Breast epithelium (tissue), 4 donors: ENCODE measurements around the gene XKR7. TPM values are rescaled to one million over a fixed set of nuclear protein-coding genes. Genes with fewer than 3 reads are reported as not detected.
"Not testable (repeated sequence)": the region's sequence is repeated elsewhere in the genome, so short reads cannot be mapped to it uniquely, and the experiment has no call there.

ENCODE experiments used
- DNase-seq, 2 donors: peaks; one replicate each; pipeline ENCODE4 v3.0.0-alpha.2; 2019; ENCODE audit warnings: low spot score in 2 of 2
- H3K27ac ChIP-seq, 2 donors: fragments of 200-600 bp; sonication (generic) in 1 of 2; one replicate each; pipeline ENCODE4 v1.5.1; 2016 to 2019; ENCODE audit warnings: mild to moderate bottlenecking in 1 of 2
- H3K27me3 ChIP-seq, 2 donors: fragments of 200-600 bp; sonication (generic) in 1 of 2; one replicate each; pipeline versions ENCODE4 v1.5.1 to v1.6.0; 2017 to 2019; ENCODE audit warnings: control low read depth in 1 of 2, mild to moderate bottlenecking in 1 of 2
- H3K36me3 ChIP-seq: fragments of 200-600 bp; one replicate; pipeline ENCODE4 v1.5.1; 2019
- H3K4me1 ChIP-seq, 2 donors: fragments of 200-600 bp; sonication (generic); one replicate each; pipeline ENCODE4 v1.5.1; 2016 to 2019; ENCODE audit warnings: control low read depth in 1 of 2
- H3K4me3 ChIP-seq, 3 donors: fragments of 200-600 bp; sonication (generic); 1 replicate in 2 of 3; 2 replicates in 1 of 3; pipeline ENCODE4 v1.5.1; 2016 to 2019; ENCODE audit warnings: mild to moderate bottlenecking in 3 of 3, moderate library complexity in 2 of 3
- H3K9me3 ChIP-seq, 2 donors: fragments of 200-600 bp; sonication (generic) in 1 of 2; one replicate each; pipeline ENCODE4 v1.5.1; 2016 to 2019; ENCODE audit warnings: control low read depth in 1 of 2
- POLR2A ChIP-seq: fragments of 450-650 bp; IDR thresholded peaks from one replicate; pipeline ENCODE4 v1.6.1; 2016; ENCODE audit warnings: antibody characterized with exemption, mild to moderate bottlenecking, moderate library complexity
- POLR2AphosphoS5 ChIP-seq, 3 donors: sonication (generic); formaldehyde crosslinking; IDR thresholded peaks; one replicate each; pipeline ENCODE4 v1.6.1; 2017; ENCODE audit warnings: antibody characterized with exemption in 3 of 3
- intact Hi-C: fragments of 100-400 bp; cut with DNase I; formaldehyde crosslinking; loops from one replicate; pipeline ENCODE4 v1.15.1; 2023; ENCODE audit warnings: low total_unique reads
- total RNA-seq, 3 donors: library from RNA; depleted of rRNA; stranded (reverse); fragments of >200 nt; gene quantifications; one replicate each; pipeline ENCODE4 v1.1.0, GENCODE V29; 2016
- TF ChIP-seq, protein P1 (sequence below), 3 donors: fragments of 450-650 bp; IDR thresholded peaks; one replicate each; pipeline ENCODE4 v1.5.1; 2016 to 2017; ENCODE audit warnings: antibody characterized with exemption in 3 of 3, mild to moderate bottlenecking in 3 of 3, moderate library complexity in 3 of 3

The XKR7 gene, protein sequence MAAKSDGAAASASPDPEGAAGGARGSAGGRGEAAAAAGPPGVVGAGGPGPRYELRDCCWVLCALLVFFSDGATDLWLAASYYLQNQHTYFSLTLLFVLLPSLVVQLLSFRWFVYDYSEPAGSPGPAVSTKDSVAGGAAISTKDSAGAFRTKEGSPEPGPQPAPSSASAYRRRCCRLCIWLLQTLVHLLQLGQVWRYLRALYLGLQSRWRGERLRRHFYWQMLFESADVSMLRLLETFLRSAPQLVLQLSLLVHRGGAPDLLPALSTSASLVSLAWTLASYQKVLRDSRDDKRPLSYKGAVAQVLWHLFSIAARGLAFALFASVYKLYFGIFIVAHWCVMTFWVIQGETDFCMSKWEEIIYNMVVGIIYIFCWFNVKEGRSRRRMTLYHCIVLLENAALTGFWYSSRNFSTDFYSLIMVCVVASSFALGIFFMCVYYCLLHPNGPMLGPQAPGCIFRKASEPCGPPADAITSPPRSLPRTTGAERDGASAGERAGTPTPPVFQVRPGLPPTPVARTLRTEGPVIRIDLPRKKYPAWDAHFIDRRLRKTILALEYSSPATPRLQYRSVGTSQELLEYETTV
- not detected for total RNA-seq

GRCh38 chr20:31967830-31968249 lies at the start of gene XKR7:
Gene XKR7, plus strand, starts transcription at chr20:31968151. Its CDS starts 25 bp downstream, at chr20:31968176.
- Histone ChIP-seq H3K9me3 (no peaks in the 10 kb centered on the region), H3K27me3 (peaks cover 0 to 57% of the 10 kb centered on the region in 2 donors), H3K4me3 (peak within 1 kb of the TSS in 2 of 3 donors; percentile 6 to 40), H3K27ac (no peak within 1 kb of the TSS), H3K4me1 (no peaks in the 10 kb centered on the region), H3K36me3 (no peaks in the 10 kb centered on the region)
- no peak for TF ChIP-seq POLR2A
- TF ChIP-seq, protein P1, sequence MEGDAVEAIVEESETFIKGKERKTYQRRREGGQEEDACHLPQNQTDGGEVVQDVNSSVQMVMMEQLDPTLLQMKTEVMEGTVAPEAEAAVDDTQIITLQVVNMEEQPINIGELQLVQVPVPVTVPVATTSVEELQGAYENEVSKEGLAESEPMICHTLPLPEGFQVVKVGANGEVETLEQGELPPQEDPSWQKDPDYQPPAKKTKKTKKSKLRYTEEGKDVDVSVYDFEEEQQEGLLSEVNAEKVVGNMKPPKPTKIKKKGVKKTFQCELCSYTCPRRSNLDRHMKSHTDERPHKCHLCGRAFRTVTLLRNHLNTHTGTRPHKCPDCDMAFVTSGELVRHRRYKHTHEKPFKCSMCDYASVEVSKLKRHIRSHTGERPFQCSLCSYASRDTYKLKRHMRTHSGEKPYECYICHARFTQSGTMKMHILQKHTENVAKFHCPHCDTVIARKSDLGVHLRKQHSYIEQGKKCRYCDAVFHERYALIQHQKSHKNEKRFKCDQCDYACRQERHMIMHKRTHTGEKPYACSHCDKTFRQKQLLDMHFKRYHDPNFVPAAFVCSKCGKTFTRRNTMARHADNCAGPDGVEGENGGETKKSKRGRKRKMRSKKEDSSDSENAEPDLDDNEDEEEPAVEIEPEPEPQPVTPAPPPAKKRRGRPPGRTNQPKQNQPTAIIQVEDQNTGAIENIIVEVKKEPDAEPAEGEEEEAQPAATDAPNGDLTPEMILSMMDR (IDR thresholded peaks at IDR 0.05): no peak
- no peak for TF ChIP-seq POLR2AphosphoS5 (IDR thresholded peaks at IDR 0.05)
- intact Hi-C loops: no loop called here
- DNase-seq: no peak

DNA sequence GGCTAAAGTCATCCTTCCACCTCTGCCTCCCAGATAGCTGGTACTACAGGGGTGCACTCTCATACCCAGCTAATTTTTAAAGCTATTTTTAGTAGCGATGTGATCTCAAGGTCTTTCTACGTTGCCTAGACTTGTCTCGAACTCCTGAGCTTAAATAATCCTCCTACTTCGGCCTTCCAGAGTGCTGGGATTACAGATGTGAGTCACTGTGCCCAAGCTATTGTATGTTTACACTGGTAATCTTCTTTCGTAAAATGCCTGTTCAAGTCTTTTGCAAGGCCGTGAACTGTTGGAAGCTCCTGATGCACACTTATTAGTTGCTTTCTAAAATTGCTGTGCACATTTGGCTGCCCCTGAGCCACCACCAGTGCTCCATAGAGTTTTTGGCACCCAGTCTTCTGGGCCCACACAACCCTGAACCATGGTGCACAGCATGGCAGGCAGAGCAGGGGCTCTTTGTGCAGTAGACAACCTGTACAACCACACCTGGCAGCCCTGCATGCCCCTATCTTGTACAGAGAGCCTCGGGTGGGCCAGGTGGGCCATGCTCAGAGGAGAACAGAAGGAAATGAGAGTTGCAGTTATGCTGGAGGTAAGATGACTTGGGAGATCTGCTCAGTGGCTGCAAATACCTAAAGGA lies 49.4 kb upstream of the XKR7 start:
- DNase-seq: no peak
- TF ChIP-seq POLR2AphosphoS5 (IDR thresholded peaks at IDR 0.05) (no peak), POLR2A (no peak)
- TF ChIP-seq, protein P1 (IDR thresholded peaks at IDR 0.05): no peak
- Histone ChIP-seq H3K9me3 (no peaks in the 10 kb centered on the region), H3K4me3 (no peak overlapping the region), H3K4me1 (no peaks in the 10 kb centered on the region), H3K27me3 (no peaks in the 10 kb centered on the region), H3K36me3 (no peaks in the 10 kb centered on the region), H3K27ac (no peak overlapping the region)
- intact Hi-C loops: no loop called here

DNA sequence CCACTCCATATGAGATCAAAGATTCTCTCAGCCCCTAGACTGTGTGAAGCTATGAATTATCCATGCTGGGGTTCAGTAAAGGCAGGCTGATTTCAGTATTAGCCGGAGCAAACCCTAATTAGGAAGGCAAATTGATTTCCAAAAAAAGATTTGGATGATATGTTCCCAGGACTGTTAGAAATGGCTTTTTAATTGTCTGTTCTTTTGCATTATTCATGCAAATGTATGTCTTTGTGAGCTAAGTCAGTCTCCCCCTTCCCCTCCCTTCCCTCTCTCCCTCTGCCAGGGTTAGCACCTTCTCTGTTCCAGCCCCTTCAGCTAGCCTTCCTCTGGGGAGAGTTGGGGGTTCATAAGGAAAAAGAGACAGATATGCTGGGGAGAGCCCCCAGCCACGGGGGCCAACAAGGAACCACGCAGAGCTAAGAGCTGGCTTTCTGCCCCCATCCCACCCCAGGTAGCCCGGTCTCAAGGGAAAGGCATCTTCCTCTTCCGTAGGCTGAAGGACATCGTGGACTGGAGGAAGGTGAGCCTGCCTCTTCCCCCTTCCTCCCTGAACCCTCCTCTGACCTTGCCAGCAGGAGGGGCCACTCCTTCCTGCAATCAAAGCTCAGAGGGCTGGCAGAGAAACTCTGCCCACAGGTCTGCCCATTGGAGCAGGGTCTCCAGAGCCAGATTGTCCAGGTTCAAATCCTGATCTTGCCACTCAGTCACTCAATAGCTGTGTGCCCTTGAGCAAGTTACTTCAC lies 48.4 kb upstream of the XKR7 start:
- H3K27ac ChIP-seq: no peak overlapping the region
- H3K4me1 ChIP-seq: no peaks in the 10 kb centered on the region
- intact Hi-C loops: no loop called here
- no peak for TF ChIP-seq POLR2A
- H3K9me3 ChIP-seq: no peaks in the 10 kb centered on the region
- no peak overlapping the region for H3K4me3 ChIP-seq
- no peak for DNase-seq
- no peaks in the 10 kb centered on the region for H3K27me3 ChIP-seq
- no peaks in the 10 kb centered on the region for H3K36me3 ChIP-seq

GRCh38 chr20:31920275-31920855 lies 47.6 kb upstream of the XKR7 start:
- H3K4me3 ChIP-seq: no peak overlapping the region
- no peak for DNase-seq
- intact Hi-C loops: no loop called here

GRCh38 chr20:31921480-31921879 lies 46.5 kb upstream of the XKR7 start:
- H3K9me3 ChIP-seq, H3K4me1 ChIP-seq, DNase-seq, H3K27me3 ChIP-seq, intact Hi-C loops, H3K36me3 ChIP-seq, H3K27ac ChIP-seq, H3K4me3 ChIP-seq: not testable (repeated sequence)

More at GRCh38 chr20:31920275-31920855, 47.6 kb upstream of the XKR7 start:
- Histone ChIP-seq H3K36me3 (no peaks in the 10 kb centered on the region), H3K9me3 (no peaks in the 10 kb centered on the region), H3K27ac (no peak overlapping the region), H3K4me1 (no peaks in the 10 kb centered on the region), H3K27me3 (no peaks in the 10 kb centered on the region)
- TF ChIP-seq, protein P1 (IDR thresholded peaks at IDR 0.05): no peak
